ENCODE results near the gene TCF19.

The TCF19 gene

GRCh38 chr6:31158140-31158862, at the start of gene TCF19:
TCF19 (plus strand) TSS chr6:31158589; CDS start chr6:31159470, 881 bp downstream.
- peak; percentile 98 to 99 for DNase-seq

DNA sequence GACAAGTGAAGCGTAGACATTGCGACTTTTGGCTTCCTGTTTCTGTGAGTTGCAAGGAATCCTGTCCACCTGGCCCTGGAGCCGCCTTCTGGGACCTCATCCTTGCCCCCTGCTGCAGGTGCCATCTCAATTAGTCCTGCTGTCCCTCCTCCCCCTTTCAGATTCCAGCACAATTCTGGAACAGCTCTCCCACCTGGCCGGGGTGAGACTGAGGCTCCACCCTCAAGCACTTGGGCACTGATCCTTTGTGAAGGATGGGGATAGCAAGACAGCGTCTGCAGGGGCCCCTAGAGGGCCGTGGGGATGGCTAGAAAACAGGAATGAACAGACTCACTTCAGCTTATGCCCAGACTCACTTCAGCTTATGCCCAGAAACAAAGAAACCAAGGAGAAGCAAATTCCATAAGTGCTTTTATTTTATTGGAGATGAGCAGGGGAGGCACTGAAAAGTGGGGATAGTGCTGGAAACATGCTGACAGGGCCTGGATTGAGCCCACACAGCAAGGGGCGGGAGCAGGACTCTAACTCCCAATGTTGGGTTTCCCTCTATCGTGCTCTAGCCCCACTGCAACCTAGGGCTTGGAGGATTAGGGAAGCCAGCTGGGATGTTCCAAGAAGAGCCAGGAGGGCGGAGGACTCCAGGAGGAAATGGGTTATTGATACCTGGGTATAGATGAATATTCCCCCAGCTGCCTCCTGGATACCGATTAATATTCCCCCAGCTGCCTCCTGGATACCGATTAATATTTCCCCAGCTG, 47.4 kb upstream of the TCF19 start:
- DNase-seq: no peak

DNA sequence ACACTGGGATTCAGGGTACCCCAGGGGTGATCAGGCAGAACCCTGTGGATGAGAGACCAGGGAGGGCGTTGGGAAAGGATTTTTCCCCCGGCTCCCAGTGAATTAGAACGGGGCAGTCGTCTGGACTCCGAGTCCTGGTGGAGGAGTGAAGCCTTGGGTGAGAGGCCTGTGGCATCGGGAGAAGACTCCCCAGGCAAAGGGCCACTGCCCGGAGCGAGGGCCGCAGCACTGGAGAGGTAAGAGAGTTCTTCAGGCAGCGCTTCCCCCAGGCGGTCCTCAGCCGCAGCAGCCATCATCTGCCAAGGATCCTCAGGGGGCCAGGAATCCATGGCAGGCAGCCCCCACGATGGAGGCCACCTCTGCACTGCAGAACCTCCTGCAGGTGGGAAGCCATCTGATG, 46.7 kb upstream of the TCF19 start:
- no peak for DNase-seq

DNA sequence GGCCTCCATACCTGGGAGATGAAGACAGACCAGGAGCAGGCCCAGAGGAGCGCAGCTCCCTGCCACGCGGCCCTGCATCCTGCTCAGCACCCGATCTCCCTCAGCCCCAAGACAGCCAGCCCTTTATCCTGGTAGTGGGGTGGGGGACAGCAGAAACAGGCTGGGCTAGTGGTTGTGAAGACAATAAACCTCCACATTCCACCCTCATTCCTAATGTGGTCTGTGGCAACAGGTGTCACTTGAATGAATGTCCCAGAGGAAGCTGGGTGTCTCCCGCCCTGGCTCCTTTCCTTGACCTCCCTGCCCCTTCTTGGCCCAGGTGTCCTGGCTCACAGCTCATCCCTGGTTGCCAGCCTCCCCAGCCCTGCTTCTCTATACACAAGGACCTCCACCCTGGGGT, 45.9 kb upstream of the TCF19 start, which contains the start of gene C6orf15:
C6orf15 (minus strand) TSS at position 98 of the 400 bp plus-strand sequence; CDS start at position 78, 20 bp downstream.
- DNase-seq: no peak

- DNase-seq: no peak
These were observed 44.4 kb upstream of the TCF19 start for GRCh38 chr6:31113861-31114540.

- peak; percentile 90 to 91 for DNase-seq
These were observed 43.9 kb upstream of the TCF19 start, which contains the start of gene PSORS1C1 for GRCh38 chr6:31114541-31114878. PSORS1C1 (plus strand) TSS chr6:31114800; CDS start chr6:31129633, 14,833 bp downstream.

DNA sequence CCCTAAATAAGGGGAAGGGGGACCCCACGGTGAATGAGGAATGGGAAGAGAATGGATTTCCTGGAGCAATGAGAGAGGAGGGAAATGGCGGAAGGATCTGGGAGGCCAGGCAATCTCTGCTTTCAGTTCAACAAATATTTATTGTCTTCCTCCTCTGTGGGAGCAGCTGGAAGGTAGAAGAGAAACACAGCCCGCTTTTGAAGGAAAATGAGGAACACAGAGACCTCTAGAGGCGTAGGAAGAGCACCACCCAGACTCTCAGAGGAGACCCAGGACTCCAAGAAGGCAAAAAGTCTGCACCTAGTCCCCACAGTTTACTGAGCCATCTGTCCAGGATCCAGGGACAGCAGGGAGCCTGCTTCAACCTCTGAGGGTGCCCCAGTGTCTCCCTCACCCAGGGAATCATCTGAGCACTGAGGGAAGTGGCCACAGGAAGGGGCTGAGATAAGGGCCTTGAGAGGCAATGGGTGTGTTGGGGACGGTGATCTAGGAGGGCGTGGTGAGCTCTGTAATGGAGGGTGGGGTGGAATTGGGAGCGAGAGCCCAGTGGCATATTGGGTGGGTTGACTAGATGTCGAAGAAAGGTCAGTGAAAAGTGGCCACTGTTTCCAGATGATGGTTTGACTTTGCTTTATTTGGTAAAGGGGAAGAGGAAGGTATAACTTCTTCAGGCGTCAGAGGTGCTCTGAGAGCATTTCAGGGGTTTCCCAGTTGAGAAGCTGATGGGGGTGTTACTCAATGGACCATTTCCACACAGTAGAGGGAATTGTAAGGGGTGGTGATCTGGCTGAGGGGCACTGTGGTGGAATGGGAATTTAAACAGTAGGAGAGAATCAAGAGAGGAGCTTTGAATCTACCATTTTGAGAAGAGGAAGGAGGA, 43.2 kb upstream of the TCF19 start:
- peak in 1 of 2 experiments; percentile 59 for DNase-seq

DNA sequence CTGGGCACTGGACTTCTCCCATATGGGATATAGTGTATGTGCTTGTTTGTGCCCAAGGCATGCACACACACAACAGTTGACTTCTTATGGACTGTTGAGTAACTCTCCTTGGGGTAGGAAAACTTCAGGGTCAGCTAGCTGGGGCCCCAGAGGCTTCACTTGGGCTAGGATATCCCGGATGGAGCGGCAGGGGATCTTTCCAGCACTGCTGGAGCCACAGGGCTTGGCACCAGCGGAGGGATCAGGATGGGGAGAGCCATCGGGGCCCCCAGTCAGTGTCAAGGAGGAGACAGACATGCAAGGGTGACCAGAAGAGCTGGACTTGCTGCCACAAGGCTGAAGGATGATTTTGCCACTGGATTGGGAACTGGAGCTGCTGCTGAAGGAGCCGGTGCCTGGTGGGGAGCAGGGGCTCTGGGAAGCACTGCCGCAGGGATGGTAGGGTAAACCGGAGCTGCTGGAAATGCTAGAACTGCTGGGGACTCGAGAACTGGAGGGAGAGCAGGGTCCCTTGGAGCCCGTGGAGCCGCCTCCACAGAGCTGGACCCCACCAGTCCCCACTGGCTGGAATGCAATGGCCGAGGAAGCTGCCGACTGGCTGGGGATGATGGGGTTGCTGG, 42.3 kb upstream of the TCF19 start:
- no peak for DNase-seq

GRCh38 chr6:31116661-31117385, 41.6 kb upstream of the TCF19 start:
- no peak for DNase-seq

DNA sequence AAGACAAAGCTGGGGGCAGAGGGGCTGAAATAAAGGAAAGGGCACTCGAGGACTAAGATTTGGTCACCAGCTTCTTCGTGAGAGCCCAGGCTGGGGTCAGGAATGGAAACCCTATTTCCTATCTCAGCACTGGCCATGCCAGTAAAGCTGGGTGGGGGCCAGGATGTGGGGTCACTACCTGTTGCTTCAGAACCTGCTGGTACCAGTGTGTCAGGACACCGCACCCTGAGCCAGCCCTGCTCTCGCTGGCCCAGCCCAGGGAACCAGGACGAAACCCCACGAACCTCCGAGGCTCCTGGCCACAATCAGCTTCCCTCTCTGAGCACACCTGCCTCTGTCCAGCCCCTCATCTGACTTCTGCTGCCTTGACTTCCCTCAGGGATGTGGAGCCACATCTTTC, 40.2 kb upstream of the TCF19 start:
- no peak for DNase-seq

DNA sequence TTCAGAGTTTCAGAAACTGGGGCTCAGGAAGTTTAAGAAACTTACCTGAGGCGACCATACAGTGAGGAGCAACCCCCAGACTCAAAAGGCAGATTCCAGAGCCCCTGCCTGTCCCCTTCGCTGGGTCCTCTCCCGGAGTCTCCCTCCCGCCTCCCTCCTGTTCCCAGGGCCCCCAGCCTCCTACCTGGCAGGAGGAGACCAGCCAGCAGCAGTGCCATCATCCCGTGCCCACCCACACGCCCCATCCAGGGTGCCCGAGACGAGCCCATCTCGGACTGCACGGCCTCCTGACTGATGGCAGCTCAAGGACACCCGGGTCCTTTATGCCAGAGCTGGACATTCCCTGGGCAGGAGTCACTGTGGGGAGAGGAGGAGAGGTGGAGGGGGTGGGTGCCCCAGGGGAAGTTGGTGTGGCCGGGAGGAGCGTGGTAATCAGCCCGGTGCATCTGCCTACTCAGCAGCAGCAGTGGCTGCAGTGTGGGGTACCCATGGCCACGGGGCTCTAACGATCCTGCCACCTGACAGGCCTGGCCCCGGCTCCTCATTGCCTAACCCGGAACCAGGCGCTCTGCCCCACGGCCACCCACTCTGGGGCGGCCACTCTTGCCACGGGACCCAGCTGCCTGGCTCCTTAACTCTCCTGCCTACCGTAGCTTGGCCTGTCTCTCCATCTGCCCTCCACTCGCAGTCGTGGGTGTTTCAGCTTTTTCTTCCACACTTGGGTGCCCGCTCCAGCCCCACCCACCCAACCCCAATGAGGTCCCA, 38.1 kb upstream of the TCF19 start, which contains the start of gene CDSN:
CDSN (minus strand) TSS at position 296 of the 765 bp plus-strand sequence; CDS start at position 269, 27 bp downstream.
- no peak for DNase-seq

- no peak for DNase-seq
These were observed 37.1 kb upstream of the TCF19 start for GRCh38 chr6:31121131-31121790.

DNA sequence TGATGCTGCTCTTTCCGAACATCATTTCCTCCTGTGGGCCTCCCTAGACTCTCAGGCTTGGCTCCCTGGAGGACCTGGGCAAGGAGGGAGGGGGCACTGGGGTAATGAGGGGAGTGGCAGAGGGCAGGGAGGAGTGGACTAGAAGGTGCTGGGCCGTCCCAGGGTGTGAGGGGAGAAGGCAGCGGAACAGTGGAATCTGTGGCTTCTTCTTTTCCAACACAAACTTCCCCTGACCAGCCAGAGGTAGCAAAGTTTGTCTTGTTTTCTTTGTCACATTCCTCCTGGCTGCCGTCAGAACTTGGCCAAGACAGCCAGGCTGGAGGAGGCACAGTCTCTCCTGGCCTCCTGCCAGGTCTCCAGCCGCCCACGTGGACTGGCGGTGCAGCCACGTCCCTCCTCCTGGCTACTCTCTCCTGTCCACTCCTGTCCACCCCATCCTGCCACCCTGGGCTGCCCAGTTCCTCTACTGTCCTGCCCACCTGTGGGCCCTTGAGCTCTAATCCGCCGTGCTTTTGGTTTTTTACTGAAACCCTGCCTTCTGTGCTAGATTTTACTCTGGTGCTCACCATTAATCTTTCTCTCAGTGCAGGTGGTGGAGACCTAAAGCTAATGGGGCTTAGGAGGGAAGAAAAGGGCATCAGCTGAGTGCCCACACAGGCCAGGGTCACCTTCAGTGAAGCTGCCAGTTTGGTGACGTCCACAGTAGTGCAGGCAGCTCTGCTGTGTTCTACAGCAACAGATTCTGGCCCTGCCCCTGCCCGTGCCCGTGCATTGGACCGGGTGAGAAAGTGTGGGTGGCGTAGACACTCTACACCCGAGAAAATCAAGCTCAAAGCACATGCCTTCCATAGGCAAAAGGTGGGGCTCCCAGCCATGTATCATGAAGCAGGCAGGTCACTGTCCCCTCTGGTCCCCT, 35.3 kb upstream of the TCF19 start:
- peak; percentile 61 to 85 for DNase-seq

DNA sequence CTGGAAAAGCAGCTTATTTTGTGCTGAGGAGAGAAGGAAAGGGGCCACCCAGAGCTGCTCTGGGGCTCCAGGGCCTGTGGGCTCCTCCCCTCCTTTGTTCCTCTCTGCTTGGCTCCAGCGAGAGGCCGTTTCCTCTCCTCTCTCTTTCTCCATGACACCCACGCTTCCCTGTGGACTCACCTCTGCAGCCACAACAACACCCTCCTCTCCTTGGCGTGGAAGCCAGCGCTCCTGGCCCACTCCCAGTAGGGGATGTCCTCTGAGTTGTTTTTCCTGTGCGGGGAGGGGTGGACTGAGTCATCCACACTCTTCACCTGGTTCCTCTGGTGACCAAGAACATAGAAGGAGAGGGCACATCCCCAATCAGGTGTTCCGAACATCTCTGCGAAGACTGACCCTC, 33.2 kb upstream of the TCF19 start:
- DNase-seq: no peak

DNA sequence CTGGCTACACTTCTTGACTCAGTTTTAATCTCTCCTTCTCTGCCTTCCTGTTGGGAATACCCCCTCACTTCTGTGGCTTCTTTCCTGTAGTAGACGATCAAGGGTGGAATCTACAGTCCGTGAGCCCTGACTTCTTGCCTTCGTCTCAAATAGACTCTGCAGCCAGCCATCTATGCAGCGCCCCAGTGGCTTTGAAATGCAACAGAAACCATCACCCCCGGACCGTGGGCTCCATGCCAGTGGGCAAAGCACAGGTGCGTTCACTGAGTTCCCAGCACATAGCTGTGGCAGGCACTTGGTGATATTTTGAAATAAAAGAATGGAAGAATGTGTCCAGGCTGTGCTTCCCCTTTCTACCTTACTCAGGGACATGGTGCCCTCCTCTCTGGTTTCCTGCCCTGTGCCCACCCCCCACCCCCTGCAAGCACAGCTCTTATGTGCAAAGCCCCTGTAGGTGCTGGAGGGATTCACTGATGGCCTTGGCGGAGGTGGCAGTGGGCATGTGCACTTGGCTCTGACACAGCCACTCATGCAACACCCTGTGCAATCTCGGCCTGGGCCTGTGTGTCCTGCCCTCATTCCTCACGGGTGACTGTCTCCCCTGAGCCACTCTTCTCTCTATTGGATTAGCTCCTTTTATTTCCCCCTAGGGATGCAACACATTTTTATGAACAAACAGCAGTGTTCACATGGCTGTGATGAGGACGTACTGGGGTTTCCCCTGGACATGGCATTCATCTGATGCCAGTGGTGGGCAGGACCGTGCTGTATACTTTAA, 32.6 kb upstream of the TCF19 start:
- no peak for DNase-seq

- DNase-seq: no peak
These were observed 31.8 kb upstream of the TCF19 start for GRCh38 chr6:31126396-31127175.

DNA sequence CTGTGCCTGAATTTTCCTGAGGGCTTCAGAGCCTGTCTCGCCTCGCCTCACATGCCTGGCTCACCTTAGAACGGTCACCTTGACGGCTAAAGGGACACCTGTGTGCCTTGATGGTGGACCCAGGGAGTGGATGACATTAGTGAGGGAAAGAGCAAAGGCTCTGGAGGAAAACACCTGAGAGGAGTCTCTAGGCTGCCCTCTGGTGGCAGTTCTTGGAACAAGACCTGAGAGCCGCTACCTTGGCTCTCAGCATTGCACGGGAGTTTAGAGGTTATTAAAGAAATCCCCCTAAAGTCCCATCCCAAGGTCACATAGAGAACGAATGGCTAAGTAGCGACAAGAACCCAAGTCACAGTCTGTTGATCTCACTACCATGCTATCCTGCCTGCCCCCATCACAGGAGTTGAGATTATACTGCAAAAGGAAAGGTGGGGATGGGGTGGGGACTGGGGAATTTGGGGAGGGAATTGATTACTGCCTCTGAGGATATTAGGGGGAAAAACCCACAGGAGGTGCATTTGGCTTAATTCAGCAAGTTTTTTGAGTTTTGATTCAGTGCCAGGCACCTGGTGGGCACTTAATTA, 30.2 kb upstream of the TCF19 start:
- DNase-seq: peak in 1 of 2 experiments; percentile 43

All from SW 1271 (cell line).